HepG2 (cell line): ENCODE data around the gene CIROP. TPM values are rescaled to one million over a fixed set of nuclear protein-coding genes. Genes with fewer than 3 reads are reported as not detected.

Experiments
- ARNT ChIP-seq: fragments of 450-650 bp; IDR thresholded peaks from 2 replicates; pipeline ENCODE4 v1.6.1; 2017
- FOXK2 ChIP-seq: fragments of 450-650 bp; IDR thresholded peaks from 2 replicates; pipeline ENCODE4 v1.6.1; 2016
- ISL2 ChIP-seq: sonication (generic); formaldehyde crosslinking; IDR thresholded peaks from 2 replicates; pipeline ENCODE4 v1.5.0; 2020; ENCODE audit warnings: missing genetic modification reagents
- RFXANK ChIP-seq: IDR thresholded peaks from 2 replicates; pipeline ENCODE4 v1.6.1; 2016
- SMARCC2 ChIP-seq: fragments of 450-650 bp; IDR thresholded peaks from 2 replicates; pipeline ENCODE4 v1.6.1; 2017; ENCODE audit warnings: antibody characterized with exemption, mild to moderate bottlenecking
- SNAPC2 ChIP-seq: sonication (generic); formaldehyde crosslinking; IDR thresholded peaks from 2 replicates; pipeline ENCODE4 v1.8.1; 2022; ENCODE audit warnings: mild to moderate bottlenecking, missing genetic modification reagents
- THYN1 ChIP-seq: sonication (generic); formaldehyde crosslinking; IDR thresholded peaks from 2 replicates; pipeline ENCODE4 v1.8.1; 2023; ENCODE audit warnings: low read depth, mild to moderate bottlenecking, moderate library complexity, missing genetic modification reagents, borderline replicate concordance
- ZBTB7B ChIP-seq: sonication (generic); formaldehyde crosslinking; IDR thresholded peaks from 2 replicates; pipeline ENCODE4 v1.4.0; 2020; ENCODE audit warnings: missing genetic modification reagents
- ZFP37 ChIP-seq: sonication (generic); formaldehyde crosslinking; IDR thresholded peaks from 2 replicates; pipeline ENCODE4 v1.4.0; 2020; ENCODE audit warnings: missing genetic modification reagents, borderline replicate concordance
- ZNF598 ChIP-seq: sonication (generic); formaldehyde crosslinking; IDR thresholded peaks from 2 replicates; pipeline ENCODE4 v1.5.1; 2020; ENCODE audit warnings: mild to moderate bottlenecking, missing genetic modification reagents, borderline replicate concordance
- polyA plus RNA-seq, 8 experiments: library from polyadenylated mRNA; depleted of rRNA in 3 of 8; stranded (reverse) in 7 of 8; unstranded in 1 of 8; fragments of >200 nt; fragmentation: Illumina TruSeq in 4 of 8; extraction: Trizol in 4 of 8; gene quantifications; 2 replicates each; pipeline versions ENCODE4 v1.2.1 to v1.2.3, GENCODE V29; 2011 to 2016; ENCODE audit warnings: low read depth in 4 of 8, missing spikeins in 1 of 8, mixed read lengths in 1 of 8; ENCODE audit not compliant: insufficient read depth in 1 of 8
- total RNA-seq, 5 experiments: library from RNA; depleted of rRNA; stranded (reverse); fragments of >200 nt; fragmentation: Illumina TruSeq; extraction: Trizol; gene quantifications; 2 replicates each; pipeline ENCODE4 v1.2.3, GENCODE V29; 2016; ENCODE audit warnings: low read depth in 1 of 5
- TF ChIP-seq, protein P1 (sequence below): sonication (generic); formaldehyde crosslinking; conservative IDR thresholded peaks from 2 replicates; pipeline ENCODE4 v1.4.0; 2020; ENCODE audit warnings: missing genetic modification reagents
- TF ChIP-seq, protein P2 (sequence below): sonication (generic); formaldehyde crosslinking; IDR thresholded peaks from 2 replicates; pipeline ENCODE4 v1.5.0; 2020; ENCODE audit warnings: mild to moderate bottlenecking, missing genetic modification reagents, borderline replicate concordance
- TF ChIP-seq, protein P3 (sequence below): sonication (generic); formaldehyde crosslinking; IDR thresholded peaks from 2 replicates; pipeline ENCODE4 v1.4.0; 2020; ENCODE audit warnings: missing genetic modification reagents, borderline replicate concordance
- TF ChIP-seq, protein P4 (sequence below): sonication (generic); formaldehyde crosslinking; IDR thresholded peaks from 2 replicates; pipeline ENCODE4 v1.5.1; 2020; ENCODE audit warnings: mild to moderate bottlenecking, missing genetic modification reagents, moderate library complexity

Gene CIROP
- total and polyA plus RNA-seq, 2 of the 13 experiments (the other 11 are each of a cell fraction or from before 2014, with no cell fraction given): 0.07 TPM; not detected in 1

DNA sequence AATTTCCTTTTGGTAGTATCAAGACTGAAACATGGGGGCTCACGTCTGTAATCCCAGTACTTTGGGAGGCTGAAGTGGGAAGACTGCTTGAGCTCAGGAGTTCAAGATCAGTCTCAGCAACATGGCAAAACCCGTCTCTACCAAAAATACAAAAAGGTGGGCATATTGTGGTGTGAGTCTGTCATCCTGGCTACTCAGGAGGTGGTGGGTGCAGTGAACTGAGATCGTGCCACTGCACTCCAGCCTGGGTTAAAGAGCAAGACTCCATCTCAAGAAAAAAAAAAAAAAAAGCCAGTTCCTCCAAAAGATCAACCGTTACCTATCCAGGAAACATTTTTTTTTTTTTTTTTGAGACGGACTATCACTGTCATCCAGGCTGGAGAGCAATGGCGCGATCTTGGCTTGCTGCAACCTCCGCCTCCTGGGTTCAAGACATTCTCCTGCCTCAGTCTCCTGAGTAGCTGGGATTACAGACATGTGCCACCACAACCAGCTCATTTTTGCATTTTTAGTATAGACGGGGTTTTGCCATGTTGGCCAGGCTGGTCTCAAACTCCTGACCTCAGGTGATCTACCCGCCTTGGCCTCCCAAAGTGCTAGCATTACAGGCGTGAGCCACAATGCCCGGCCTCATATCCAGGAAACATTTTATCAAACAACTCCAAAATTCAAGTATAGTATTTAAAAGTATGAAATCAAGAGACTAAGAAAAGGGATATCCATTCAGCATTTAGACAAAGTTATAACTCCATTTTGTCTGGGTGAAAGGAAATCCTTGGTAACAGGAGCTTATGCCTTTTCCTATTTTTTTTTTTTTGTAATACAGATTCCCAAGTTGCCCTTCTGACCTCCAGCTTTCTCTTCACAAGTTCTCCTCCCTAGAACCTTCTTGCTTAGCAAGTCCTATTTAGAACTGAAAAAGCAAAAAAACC, 13.2 kb downstream of the CIROP start (continued):
- TF ChIP-seq, protein P1, sequence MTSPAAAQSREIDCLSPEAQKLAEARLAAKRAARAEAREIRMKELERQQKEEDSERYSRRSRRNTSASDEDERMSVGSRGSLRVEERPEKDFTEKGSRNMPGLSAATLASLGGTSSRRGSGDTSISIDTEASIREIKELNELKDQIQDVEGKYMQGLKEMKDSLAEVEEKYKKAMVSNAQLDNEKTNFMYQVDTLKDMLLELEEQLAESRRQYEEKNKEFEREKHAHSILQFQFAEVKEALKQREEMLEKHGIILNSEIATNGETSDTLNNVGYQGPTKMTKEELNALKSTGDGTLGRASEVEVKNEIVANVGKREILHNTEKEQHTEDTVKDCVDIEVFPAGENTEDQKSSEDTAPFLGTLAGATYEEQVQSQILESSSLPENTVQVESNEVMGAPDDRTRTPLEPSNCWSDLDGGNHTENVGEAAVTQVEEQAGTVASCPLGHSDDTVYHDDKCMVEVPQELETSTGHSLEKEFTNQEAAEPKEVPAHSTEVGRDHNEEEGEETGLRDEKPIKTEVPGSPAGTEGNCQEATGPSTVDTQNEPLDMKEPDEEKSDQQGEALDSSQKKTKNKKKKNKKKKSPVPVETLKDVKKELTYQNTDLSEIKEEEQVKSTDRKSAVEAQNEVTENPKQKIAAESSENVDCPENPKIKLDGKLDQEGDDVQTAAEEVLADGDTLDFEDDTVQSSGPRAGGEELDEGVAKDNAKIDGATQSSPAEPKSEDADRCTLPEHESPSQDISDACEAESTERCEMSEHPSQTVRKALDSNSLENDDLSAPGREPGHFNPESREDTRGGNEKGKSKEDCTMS (CRISPR knock-in tag): no peak
- TF ChIP-seq, protein P2, sequence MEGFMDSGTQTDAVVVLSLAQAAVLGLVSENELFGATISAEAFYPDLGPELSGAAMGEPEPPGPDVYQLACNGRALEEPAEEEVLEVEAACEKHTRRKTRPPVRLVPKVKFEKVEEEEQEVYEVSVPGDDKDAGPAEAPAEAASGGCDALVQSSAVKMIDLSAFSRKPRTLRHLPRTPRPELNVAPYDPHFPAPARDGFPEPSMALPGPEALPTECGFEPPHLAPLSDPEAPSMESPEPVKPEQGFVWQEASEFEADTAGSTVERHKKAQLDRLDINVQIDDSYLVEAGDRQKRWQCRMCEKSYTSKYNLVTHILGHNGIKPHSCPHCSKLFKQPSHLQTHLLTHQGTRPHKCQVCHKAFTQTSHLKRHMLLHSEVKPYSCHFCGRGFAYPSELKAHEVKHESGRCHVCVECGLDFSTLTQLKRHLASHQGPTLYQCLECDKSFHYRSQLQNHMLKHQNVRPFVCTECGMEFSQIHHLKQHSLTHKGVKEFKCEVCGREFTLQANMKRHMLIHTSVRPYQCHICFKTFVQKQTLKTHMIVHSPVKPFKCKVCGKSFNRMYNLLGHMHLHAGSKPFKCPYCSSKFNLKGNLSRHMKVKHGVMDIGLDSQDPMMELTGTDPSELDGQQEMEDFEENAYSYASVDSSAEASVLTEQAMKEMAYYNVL: no peak
- no peak for TF ChIP-seq ZBTB7B (CRISPR knock-in tag)
- TF ChIP-seq ARNT: no peak
- TF ChIP-seq FOXK2: no peak
- TF ChIP-seq ZFP37 (CRISPR knock-in tag): no peak
- TF ChIP-seq, protein P3, sequence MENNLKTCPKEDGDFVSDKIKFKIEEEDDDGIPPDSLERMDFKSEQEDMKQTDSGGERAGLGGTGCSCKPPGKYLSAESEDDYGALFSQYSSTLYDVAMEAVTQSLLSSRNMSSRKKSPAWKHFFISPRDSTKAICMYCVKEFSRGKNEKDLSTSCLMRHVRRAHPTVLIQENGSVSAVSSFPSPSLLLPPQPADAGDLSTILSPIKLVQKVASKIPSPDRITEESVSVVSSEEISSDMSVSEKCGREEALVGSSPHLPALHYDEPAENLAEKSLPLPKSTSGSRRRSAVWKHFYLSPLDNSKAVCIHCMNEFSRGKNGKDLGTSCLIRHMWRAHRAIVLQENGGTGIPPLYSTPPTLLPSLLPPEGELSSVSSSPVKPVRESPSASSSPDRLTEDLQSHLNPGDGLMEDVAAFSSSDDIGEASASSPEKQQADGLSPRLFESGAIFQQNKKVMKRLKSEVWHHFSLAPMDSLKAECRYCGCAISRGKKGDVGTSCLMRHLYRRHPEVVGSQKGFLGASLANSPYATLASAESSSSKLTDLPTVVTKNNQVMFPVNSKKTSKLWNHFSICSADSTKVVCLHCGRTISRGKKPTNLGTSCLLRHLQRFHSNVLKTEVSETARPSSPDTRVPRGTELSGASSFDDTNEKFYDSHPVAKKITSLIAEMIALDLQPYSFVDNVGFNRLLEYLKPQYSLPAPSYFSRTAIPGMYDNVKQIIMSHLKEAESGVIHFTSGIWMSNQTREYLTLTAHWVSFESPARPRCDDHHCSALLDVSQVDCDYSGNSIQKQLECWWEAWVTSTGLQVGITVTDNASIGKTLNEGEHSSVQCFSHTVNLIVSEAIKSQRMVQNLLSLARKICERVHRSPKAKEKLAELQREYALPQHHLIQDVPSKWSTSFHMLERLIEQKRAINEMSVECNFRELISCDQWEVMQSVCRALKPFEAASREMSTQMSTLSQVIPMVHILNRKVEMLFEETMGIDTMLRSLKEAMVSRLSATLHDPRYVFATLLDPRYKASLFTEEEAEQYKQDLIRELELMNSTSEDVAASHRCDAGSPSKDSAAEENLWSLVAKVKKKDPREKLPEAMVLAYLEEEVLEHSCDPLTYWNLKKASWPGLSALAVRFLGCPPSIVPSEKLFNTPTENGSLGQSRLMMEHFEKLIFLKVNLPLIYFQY (CRISPR knock-in tag): no peak
- TF ChIP-seq, protein P4, sequence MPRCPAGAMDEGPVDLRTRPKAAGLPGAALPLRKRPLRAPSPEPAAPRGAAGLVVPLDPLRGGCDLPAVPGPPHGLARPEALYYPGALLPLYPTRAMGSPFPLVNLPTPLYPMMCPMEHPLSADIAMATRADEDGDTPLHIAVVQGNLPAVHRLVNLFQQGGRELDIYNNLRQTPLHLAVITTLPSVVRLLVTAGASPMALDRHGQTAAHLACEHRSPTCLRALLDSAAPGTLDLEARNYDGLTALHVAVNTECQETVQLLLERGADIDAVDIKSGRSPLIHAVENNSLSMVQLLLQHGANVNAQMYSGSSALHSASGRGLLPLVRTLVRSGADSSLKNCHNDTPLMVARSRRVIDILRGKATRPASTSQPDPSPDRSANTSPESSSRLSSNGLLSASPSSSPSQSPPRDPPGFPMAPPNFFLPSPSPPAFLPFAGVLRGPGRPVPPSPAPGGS (CRISPR knock-in tag): 0 out of 2 replicates have a peak, but pooled peaks have one; percentile 32
- 0 out of 2 replicates have a peak, but pooled peaks have one; percentile 48 for TF ChIP-seq ZNF598
- peak; percentile 91; the same call in 1 of the 2 replicates for TF ChIP-seq THYN1 (CRISPR knock-in tag)
- 0 out of 2 replicates have a peak, but pooled peaks have one; percentile 46 for TF ChIP-seq SNAPC2
- no peak for TF ChIP-seq ISL2 (CRISPR knock-in tag)
- peak; percentile 51; the same call in 1 of the 2 replicates for TF ChIP-seq RFXANK
- 0 out of 2 replicates have a peak, but pooled peaks have one; percentile 5 for TF ChIP-seq SMARCC2
